Subcutaneous abdominal adipose tissue (tissue), 5 donors: ENCODE results near the gene C1GALT1.

ENCODE experiments used
- H3K27ac ChIP-seq: one replicate; pipeline ENCODE4 v1.7.0; 2013; ENCODE audit warnings: low read depth, mild to moderate bottlenecking, inconsistent platforms, low read length, moderate library complexity
- H3K27me3 ChIP-seq, 5 donors: one replicate each; pipeline ENCODE4 v1.7.0; 2013; ENCODE audit warnings: low read length in 5 of 5, inconsistent platforms in 1 of 5; ENCODE audit not compliant: control insufficient read depth in 5 of 5, insufficient read depth in 4 of 5
- H3K36me3 ChIP-seq, 5 donors: one replicate each; pipeline ENCODE4 v1.7.0; 2013; ENCODE audit warnings: low read length in 5 of 5; ENCODE audit not compliant: control insufficient read depth in 5 of 5, insufficient read depth in 5 of 5
- H3K4me1 ChIP-seq, 5 donors: one replicate each; pipeline ENCODE4 v1.7.0; 2013; ENCODE audit warnings: low read length in 5 of 5, mild to moderate bottlenecking in 3 of 5, moderate library complexity in 1 of 5; ENCODE audit not compliant: control insufficient read depth in 5 of 5, insufficient read depth in 5 of 5
- H3K4me3 ChIP-seq, 5 donors: one replicate each; pipeline ENCODE4 v1.7.0; 2013; ENCODE audit warnings: low read length in 5 of 5, low read depth in 1 of 5
- H3K9ac ChIP-seq, 5 donors: one replicate each; pipeline ENCODE4 v1.7.0; 2013; ENCODE audit warnings: low read length in 5 of 5, mild to moderate bottlenecking in 4 of 5, moderate library complexity in 3 of 5
- H3K9me3 ChIP-seq, 5 donors: one replicate each; pipeline ENCODE4 v1.7.0; 2013; ENCODE audit warnings: low read length in 5 of 5; ENCODE audit not compliant: control insufficient read depth in 5 of 5
- donor health status: healthy.
- donor health status: healthy.
- donor health status: healthy.
- donor health status: healthy.
- donor health status: healthy.

The C1GALT1 gene

GRCh38 chr7:7263297-7264230, 81.2 kb downstream of the C1GALT1 start:
- Histone ChIP-seq H3K27me3 (no peaks in the 10 kb centered on the region), H3K4me1 (peaks cover 0 to 17% (median 10%) of the 10 kb centered on the region in 5 donors), H3K4me3 (no peak overlapping the region), H3K27ac (no peak overlapping the region), H3K9ac (no peak overlapping the region), H3K9me3 (peaks cover 0 to 2% (median 0%) of the 10 kb centered on the region in 5 donors), H3K36me3 (peaks cover 0 to 2% (median 0%) of the 10 kb centered on the region in 5 donors)

GRCh38 chr7:7264306-7265040, 82.1 kb downstream of the C1GALT1 start:
- H3K9ac ChIP-seq: no peak overlapping the region

GRCh38 chr7:7265081-7266075, 83.0 kb downstream of the C1GALT1 start:
- H3K4me3 ChIP-seq: no peak overlapping the region
- H3K4me1 ChIP-seq: peaks cover 0 to 19% (median 12%) of the 10 kb centered on the region in 5 donors
- no peaks in the 10 kb centered on the region for H3K36me3 ChIP-seq
- no peak overlapping the region for H3K9ac ChIP-seq
- peaks cover 0 to 1% (median 0%) of the 10 kb centered on the region in 5 donors for H3K9me3 ChIP-seq
- H3K27me3 ChIP-seq: no peaks in the 10 kb centered on the region
- H3K27ac ChIP-seq: no peak overlapping the region

More at GRCh38 chr7:7264306-7265040, 82.1 kb downstream of the C1GALT1 start:
- Histone ChIP-seq H3K9me3 (peaks cover 0 to 2% (median 0%) of the 10 kb centered on the region in 5 donors), H3K4me3 (no peak overlapping the region), H3K27me3 (no peaks in the 10 kb centered on the region), H3K36me3 (peaks cover 0 to 2% (median 0%) of the 10 kb centered on the region in 5 donors), H3K4me1 (peaks cover 0 to 19% (median 12%) of the 10 kb centered on the region in 5 donors), H3K27ac (no peak overlapping the region)

GRCh38 chr7:7266257-7266881, 84.0 kb downstream of the C1GALT1 start:
- Histone ChIP-seq H3K4me1 (peaks cover 0 to 19% (median 12%) of the 10 kb centered on the region in 5 donors), H3K36me3 (no peaks in the 10 kb centered on the region), H3K9ac (no peak overlapping the region), H3K4me3 (no peak overlapping the region), H3K27me3 (no peaks in the 10 kb centered on the region), H3K27ac (no peak overlapping the region), H3K9me3 (no peaks in the 10 kb centered on the region)

- H3K9me3 ChIP-seq: no peaks in the 10 kb centered on the region
Measured at GRCh38 chr7:7271094-7271874, 88.9 kb downstream of the C1GALT1 start.

GRCh38 chr7:7272294-7272693, 90.0 kb downstream of the C1GALT1 start:
- Histone ChIP-seq H3K9ac (no peak overlapping the region), H3K36me3 (no peaks in the 10 kb centered on the region), H3K27ac (no peak overlapping the region), H3K4me1 (peaks cover 0 to 12% (median 10%) of the 10 kb centered on the region in 5 donors), H3K4me3 (no peak overlapping the region), H3K9me3 (no peaks in the 10 kb centered on the region), H3K27me3 (no peaks in the 10 kb centered on the region)

More at GRCh38 chr7:7271094-7271874, 88.9 kb downstream of the C1GALT1 start:
- H3K27ac ChIP-seq: no peak overlapping the region
- no peak overlapping the region for H3K4me3 ChIP-seq
- no peak overlapping the region for H3K9ac ChIP-seq
- H3K4me1 ChIP-seq: peaks cover 0 to 9% (median 9%) of the 10 kb centered on the region in 5 donors
- no peaks in the 10 kb centered on the region for H3K36me3 ChIP-seq
- H3K27me3 ChIP-seq: no peaks in the 10 kb centered on the region

DNA sequence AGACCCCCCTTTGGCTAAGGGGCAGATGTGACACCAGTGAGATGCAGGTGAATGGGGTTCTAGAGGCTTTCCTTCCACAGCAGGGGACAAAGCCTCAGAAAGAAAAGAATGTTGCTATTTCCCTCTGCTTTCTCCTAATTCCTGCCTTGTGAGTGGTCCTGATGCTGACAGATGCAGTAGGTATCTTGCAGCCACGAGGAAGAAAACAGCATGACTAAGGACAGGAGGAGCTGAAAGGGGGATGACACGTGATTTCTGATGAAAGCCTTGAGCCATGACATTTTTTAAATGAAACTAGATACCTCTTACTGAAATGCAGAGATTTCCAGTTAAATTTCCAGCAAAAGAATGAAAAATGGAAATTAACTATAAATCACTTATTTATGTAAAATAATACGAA, 92.4 kb downstream of the C1GALT1 start:
- Histone ChIP-seq H3K4me3 (no peak overlapping the region), H3K9me3 (no peaks in the 10 kb centered on the region), H3K36me3 (no peaks in the 10 kb centered on the region), H3K4me1 (peaks cover 0 to 6% (median 5%) of the 10 kb centered on the region in 5 donors), H3K27ac (no peak overlapping the region), H3K27me3 (no peaks in the 10 kb centered on the region), H3K9ac (no peak overlapping the region)

- H3K27me3 ChIP-seq: no peaks in the 10 kb centered on the region
- no peak overlapping the region for H3K9ac ChIP-seq
- no peak overlapping the region for H3K27ac ChIP-seq
- no peak overlapping the region for H3K4me3 ChIP-seq
- peaks cover 0 to 6% (median 5%) of the 10 kb centered on the region in 5 donors for H3K4me1 ChIP-seq
- no peaks in the 10 kb centered on the region for H3K9me3 ChIP-seq
- H3K36me3 ChIP-seq: no peaks in the 10 kb centered on the region
Measured at GRCh38 chr7:7276161-7276560, 93.8 kb downstream of the C1GALT1 start.
